ENCODE results near the gene STAT5B.
"Not testable (repeated sequence)": the region's sequence is repeated elsewhere in the genome, so short reads cannot be mapped to it uniquely, and the experiment has no call there.

STAT5B gene

GRCh38 chr17:42236760-42237159 lies 39.4 kb downstream of the STAT5B start:
- FAIRE-seq, result no peak
- no peak for DNase-seq (ENCODE audit: low spot score)

- FAIRE-seq (no peak), DNase-seq (ENCODE audit: low spot score) (no peak)
Measured at GRCh38 chr17:42233994-42234393, 42.2 kb downstream of the STAT5B start.

GRCh38 chr17:42233156-42233555 lies 43.0 kb downstream of the STAT5B start:
- DNase-seq (ENCODE audit: low spot score) (no peak), FAIRE-seq (no peak)

- DNase-seq (ENCODE audit: low spot score) (no peak), FAIRE-seq (no peak)
Measured at GRCh38 chr17:42230225-42230624, 46.0 kb downstream of the STAT5B start.

- DNase-seq (ENCODE audit: low spot score) (no peak), FAIRE-seq (no peak)
Measured at GRCh38 chr17:42227849-42228700, 48.1 kb downstream of the STAT5B start.

GRCh38 chr17:42225646-42226045 lies 50.5 kb downstream of the STAT5B start:
- FAIRE-seq, result no peak
- no peak for DNase-seq (ENCODE audit: low spot score)

GRCh38 chr17:42224651-42225050 lies 51.5 kb downstream of the STAT5B start:
- DNase-seq (ENCODE audit: low spot score), result no peak
- FAIRE-seq, result no peak

- DNase-seq (ENCODE audit: low spot score) (peak; percentile 49), FAIRE-seq (peak; percentile 72)
Measured at GRCh38 chr17:42221886-42222745, 54.1 kb downstream of the STAT5B start.

- FAIRE-seq, result peak; percentile 73
Measured at GRCh38 chr17:42219280-42219679, 56.9 kb downstream of the STAT5B start.

GRCh38 chr17:42214156-42214555 lies 62.0 kb downstream of the STAT5B start:
- DNase-seq (ENCODE audit: low spot score) (no peak), FAIRE-seq (no peak)

More at GRCh38 chr17:42219280-42219679, 56.9 kb downstream of the STAT5B start:
- not testable (repeated sequence) for DNase-seq (ENCODE audit: low spot score)

GRCh38 chr17:42212382-42212781 lies 63.8 kb downstream of the STAT5B start:
- DNase-seq (ENCODE audit: low spot score) (no peak), FAIRE-seq (no peak)

GRCh38 chr17:42211921-42212341 lies 64.3 kb downstream of the STAT5B start:
- DNase-seq (ENCODE audit: low spot score); FAIRE-seq: not testable (repeated sequence)

- FAIRE-seq, result no peak
- DNase-seq (ENCODE audit: low spot score), result no peak
Measured at GRCh38 chr17:42210046-42210445, 66.1 kb downstream of the STAT5B start.

- FAIRE-seq, result not testable (repeated sequence)
Measured at GRCh38 chr17:42206153-42206612, 70.0 kb downstream of the STAT5B start.

GRCh38 chr17:42203354-42203753 lies 72.8 kb downstream of the STAT5B start:
- no peak for FAIRE-seq
- no peak for DNase-seq (ENCODE audit: low spot score)

More at GRCh38 chr17:42206153-42206612, 70.0 kb downstream of the STAT5B start:
- not testable (repeated sequence) for DNase-seq (ENCODE audit: low spot score)

GRCh38 chr17:42202696-42203095 lies 73.5 kb downstream of the STAT5B start:
- no peak for FAIRE-seq

GRCh38 chr17:42202159-42202558 lies 74.0 kb downstream of the STAT5B start:
- FAIRE-seq (no peak), DNase-seq (ENCODE audit: low spot score) (no peak)

More at GRCh38 chr17:42202696-42203095, 73.5 kb downstream of the STAT5B start:
- DNase-seq (ENCODE audit: low spot score), result no peak

GRCh38 chr17:42201458-42201772 lies 74.8 kb downstream of the STAT5B start:
- FAIRE-seq (no peak), DNase-seq (ENCODE audit: low spot score) (no peak)

GRCh38 chr17:42200706-42201457 lies 75.3 kb downstream of the STAT5B start:
- FAIRE-seq (no peak), DNase-seq (ENCODE audit: low spot score) (no peak)

GRCh38 chr17:42199416-42200011 lies 76.7 kb downstream of the STAT5B start:
- DNase-seq (ENCODE audit: low spot score) (no peak), FAIRE-seq (no peak)

- FAIRE-seq, result no peak
- DNase-seq (ENCODE audit: low spot score), result no peak
Measured at GRCh38 chr17:42198897-42199296, 77.3 kb downstream of the STAT5B start.

Measured in urothelium cell line (cell line).